Uterus (tissue), 4 donors: ENCODE measurements around the gene EVI2B. TPM values are rescaled to one million over a fixed set of nuclear protein-coding genes. Genes with fewer than 3 reads are reported as not detected.
A peak's percentile ranks its signal among the peaks of the same experiment; 100 is the strongest.

Experiments
- DNase-seq, 2 donors: peaks; one replicate each; pipeline ENCODE4 v3.0.0-alpha.2; 2019 to 2020
- H3K27ac ChIP-seq, 2 donors: fragments of 200-600 bp; sonication (generic); 1 replicate in 1 of 2; 2 replicates in 1 of 2; pipeline ENCODE4 v1.5.1; 2016 to 2018
- H3K27me3 ChIP-seq, 2 donors: fragments of 200-600 bp; sonication (generic); one replicate each; pipeline ENCODE4 v1.5.1; 2018 to 2019; ENCODE audit warnings: control low read depth in 1 of 2
- H3K36me3 ChIP-seq, 2 donors: fragments of 200-600 bp; sonication (generic); one replicate each; pipeline ENCODE4 v1.5.1; 2019; ENCODE audit warnings: control low read depth in 1 of 2
- H3K4me1 ChIP-seq, 2 donors: fragments of 200-600 bp; sonication (generic); one replicate each; pipeline ENCODE4 v1.5.1; 2018 to 2019; ENCODE audit warnings: control low read depth in 1 of 2
- H3K4me3 ChIP-seq, 2 donors: fragments of 200-600 bp; sonication (generic); 1 replicate in 1 of 2; 2 replicates in 1 of 2; pipeline ENCODE4 v1.5.1; 2018 to 2019; ENCODE audit warnings: mild to moderate bottlenecking in 1 of 2
- H3K9me3 ChIP-seq, 2 donors: fragments of 200-600 bp; sonication (generic); one replicate each; pipeline ENCODE4 v1.5.1; 2019; ENCODE audit warnings: control low read depth in 1 of 2
- CTCF ChIP-seq, 4 experiments: fragments of 200-600 bp in 2 of 4; fragments of 450-650 bp in 2 of 4; sonication (generic) in 2 of 4; IDR thresholded peaks; one replicate each; pipeline ENCODE4 v1.5.1; 2016 to 2019; ENCODE audit warnings: antibody characterized with exemption in 4 of 4, mild to moderate bottlenecking in 2 of 4, moderate library complexity in 1 of 4
- POLR2A ChIP-seq, 2 donors: fragments of 450-650 bp; IDR thresholded peaks; one replicate each; pipeline ENCODE4 v1.6.1; 2016; ENCODE audit warnings: antibody characterized with exemption in 2 of 2, mild to moderate bottlenecking in 1 of 2, moderate library complexity in 1 of 2
- intact Hi-C: fragments of 100-400 bp; cut with DNase I; formaldehyde crosslinking; loops from one replicate; pipeline ENCODE4 v1.15.1; 2023; ENCODE audit warnings: low total_unique reads
- total RNA-seq, 4 donors: library from RNA; depleted of rRNA in 3 of 4; stranded (reverse); fragments of >200 nt in 3 of 4; gene quantifications; one replicate each; pipeline versions ENCODE4 v1.1.0 to v1.2.4, GENCODE V29; 2014 to 2023
- donor health status: DM: yes; HTN: yes; CAD: no.

EVI2B gene
- total RNA-seq, 4 donors from 2014 or later = 0.76 to 9.1 (median 2.9) TPM

GRCh38 chr17:31274252-31274651 is 39.6 kb downstream of the EVI2B start:
- Histone ChIP-seq H3K27me3 (no peaks in the 10 kb centered on the region), H3K9me3 (no peaks in the 10 kb centered on the region), H3K36me3 (no peaks in the 10 kb centered on the region), H3K27ac (peak overlapping the region in 1 of 2 donors; percentile 31), H3K4me3 (no peak overlapping the region), H3K4me1 (no peaks in the 10 kb centered on the region)
- DNase-seq = no peak
- TF ChIP-seq CTCF (IDR thresholded peaks at IDR 0.05) = no peak
- no peak for TF ChIP-seq POLR2A (IDR thresholded peaks at IDR 0.05)
- intact Hi-C loops = no loop called here

GRCh38 chr17:31273516-31273915 is 40.3 kb downstream of the EVI2B start:
- no peak overlapping the region for H3K4me3 ChIP-seq
- peak overlapping the region in 1 of 2 donors; percentile 31 for H3K27ac ChIP-seq
- no peaks in the 10 kb centered on the region for H3K4me1 ChIP-seq
- intact Hi-C loops = no loop called here
- DNase-seq = no peak
- TF ChIP-seq POLR2A (IDR thresholded peaks at IDR 0.05) = no peak
- no peak for TF ChIP-seq CTCF (IDR thresholded peaks at IDR 0.05)
- H3K36me3 ChIP-seq = no peaks in the 10 kb centered on the region
- H3K9me3 ChIP-seq = no peaks in the 10 kb centered on the region
- H3K27me3 ChIP-seq = no peaks in the 10 kb centered on the region

GRCh38 chr17:31272803-31273202 is 41.1 kb downstream of the EVI2B start:
- H3K4me1 ChIP-seq = no peaks in the 10 kb centered on the region
- TF ChIP-seq POLR2A (IDR thresholded peaks at IDR 0.05) (no peak), CTCF (IDR thresholded peaks at IDR 0.05) (no peak)
- DNase-seq = no peak
- no peak overlapping the region for H3K4me3 ChIP-seq
- no peaks in the 10 kb centered on the region for H3K9me3 ChIP-seq
- no peaks in the 10 kb centered on the region for H3K36me3 ChIP-seq
- intact Hi-C loops = no loop called here
- H3K27ac ChIP-seq = no peak overlapping the region
- H3K27me3 ChIP-seq = no peaks in the 10 kb centered on the region

- DNase-seq = no peak
- Histone ChIP-seq H3K4me3 (no peak overlapping the region), H3K27ac (no peak overlapping the region), H3K4me1 (no peaks in the 10 kb centered on the region), H3K27me3 (no peaks in the 10 kb centered on the region), H3K36me3 (no peaks in the 10 kb centered on the region), H3K9me3 (no peaks in the 10 kb centered on the region)
- TF ChIP-seq CTCF (IDR thresholded peaks at IDR 0.05) (no peak), POLR2A (IDR thresholded peaks at IDR 0.05) (no peak)
- intact Hi-C loops = no loop called here
These were observed 41.6 kb downstream of the EVI2B start for GRCh38 chr17:31272236-31272635.

- DNase-seq = no peak
- Histone ChIP-seq H3K27ac (peak overlapping the region in 1 of 2 donors; percentile 50), H3K27me3 (no peaks in the 10 kb centered on the region), H3K4me3 (no peak overlapping the region), H3K36me3 (no peaks in the 10 kb centered on the region), H3K9me3 (no peaks in the 10 kb centered on the region), H3K4me1 (no peaks in the 10 kb centered on the region)
- no peak for TF ChIP-seq POLR2A (IDR thresholded peaks at IDR 0.05)
- no peak for TF ChIP-seq CTCF (IDR thresholded peaks at IDR 0.05)
- intact Hi-C loops = no loop called here
These were observed 44.3 kb downstream of the EVI2B start for GRCh38 chr17:31269578-31269983.
